GM15510 (cell line): ENCODE measurements around the gene MSH2.

ENCODE experiments used
- POLR2A ChIP-seq: IDR thresholded peaks from 3 replicates; pipeline ENCODE4 v1.6.1; 2011; ENCODE audit warnings: borderline replicate concordance; ENCODE audit not compliant: insufficient read length; ENCODE audit errors: extremely low read depth

MSH2 gene

DNA sequence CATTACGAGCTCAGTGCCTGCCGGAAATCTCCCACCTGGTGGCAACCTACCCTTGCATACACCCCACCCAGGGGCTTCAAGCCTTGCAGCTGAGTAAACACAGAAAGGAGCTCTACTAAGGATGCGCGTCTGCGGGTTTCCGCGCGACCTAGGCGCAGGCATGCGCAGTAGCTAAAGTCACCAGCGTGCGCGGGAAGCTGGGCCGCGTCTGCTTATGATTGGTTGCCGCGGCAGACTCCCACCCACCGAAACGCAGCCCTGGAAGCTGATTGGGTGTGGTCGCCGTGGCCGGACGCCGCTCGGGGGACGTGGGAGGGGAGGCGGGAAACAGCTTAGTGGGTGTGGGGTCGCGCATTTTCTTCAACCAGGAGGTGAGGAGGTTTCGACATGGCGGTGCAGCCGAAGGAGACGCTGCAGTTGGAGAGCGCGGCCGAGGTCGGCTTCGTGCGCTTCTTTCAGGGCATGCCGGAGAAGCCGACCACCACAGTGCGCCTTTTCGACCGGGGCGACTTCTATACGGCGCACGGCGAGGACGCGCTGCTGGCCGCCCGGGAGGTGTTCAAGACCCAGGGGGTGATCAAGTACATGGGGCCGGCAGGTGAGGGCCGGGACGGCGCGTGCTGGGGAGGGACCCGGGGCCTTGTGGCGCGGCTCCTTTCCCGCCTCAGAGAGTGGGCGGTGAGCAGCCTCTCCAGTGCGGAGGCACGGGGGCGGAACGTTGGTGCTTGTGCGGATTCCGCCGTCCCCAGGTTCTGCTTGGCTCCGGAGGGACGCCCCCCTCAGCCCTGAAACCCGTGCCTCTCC, at the start of gene MSH2:
Gene MSH2, plus strand, starts transcription at position 352 of the 804 bp plus-strand sequence. Its CDS starts 36 bp downstream, at position 388.
- peak; percentile 72 for TF ChIP-seq POLR2A

DNA sequence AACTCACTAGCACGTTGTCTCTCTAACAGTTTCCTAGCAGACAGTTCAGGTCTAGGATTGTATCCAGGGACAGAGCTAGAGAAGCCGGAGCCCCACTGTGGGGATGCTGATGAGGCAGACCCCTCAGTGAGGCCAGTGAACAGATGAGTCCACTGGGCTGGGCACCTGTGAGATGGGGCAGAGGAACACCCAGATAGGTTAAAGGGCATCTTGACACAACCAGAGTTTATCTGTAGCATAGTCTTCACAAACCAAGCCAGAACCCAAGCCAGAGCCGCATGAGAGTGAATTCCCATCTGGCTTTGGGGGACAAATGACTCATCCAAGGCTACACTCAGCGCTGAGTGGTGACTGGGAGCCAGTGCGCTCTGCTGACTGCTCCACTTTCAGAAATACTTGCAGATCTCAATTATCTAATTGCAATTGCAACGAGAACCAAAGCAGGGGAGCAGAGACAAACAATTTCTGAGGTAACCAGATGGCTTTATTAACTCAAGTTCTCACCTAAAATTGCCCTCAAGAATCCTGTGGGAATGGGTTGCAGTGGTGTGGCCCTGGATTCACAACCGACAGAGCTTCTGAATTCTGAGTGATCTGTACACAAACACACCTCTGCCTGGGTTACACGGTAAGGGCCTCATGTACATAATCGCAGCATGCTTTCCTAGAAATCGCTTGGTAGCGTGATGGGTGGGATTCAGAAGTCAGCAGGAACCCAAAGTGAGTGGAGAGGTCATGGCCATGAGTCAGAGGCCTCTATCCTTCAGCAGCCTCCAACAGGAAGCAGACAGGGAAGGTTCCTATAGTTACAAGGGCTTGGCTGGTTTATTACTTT, 48.7 kb upstream of the MSH2 start:
- no peak for TF ChIP-seq POLR2A

DNA sequence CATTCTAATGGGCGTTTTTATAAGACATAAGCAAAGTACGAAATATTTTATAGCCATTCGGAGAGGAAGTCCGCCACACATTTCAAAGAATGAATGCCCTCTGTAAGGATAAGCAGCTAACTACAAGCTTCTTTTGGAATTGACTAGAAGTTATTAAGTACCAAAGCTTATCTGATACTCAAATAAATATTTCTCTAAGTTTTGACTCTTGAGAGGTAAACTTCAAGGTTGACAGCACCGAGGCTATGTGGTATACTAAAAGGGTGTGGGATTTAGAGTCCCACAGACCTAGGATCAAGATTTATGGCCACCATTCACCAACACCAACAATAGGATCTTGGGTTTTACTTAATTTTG, 48.1 kb upstream of the MSH2 start:
- no peak for TF ChIP-seq POLR2A

DNA sequence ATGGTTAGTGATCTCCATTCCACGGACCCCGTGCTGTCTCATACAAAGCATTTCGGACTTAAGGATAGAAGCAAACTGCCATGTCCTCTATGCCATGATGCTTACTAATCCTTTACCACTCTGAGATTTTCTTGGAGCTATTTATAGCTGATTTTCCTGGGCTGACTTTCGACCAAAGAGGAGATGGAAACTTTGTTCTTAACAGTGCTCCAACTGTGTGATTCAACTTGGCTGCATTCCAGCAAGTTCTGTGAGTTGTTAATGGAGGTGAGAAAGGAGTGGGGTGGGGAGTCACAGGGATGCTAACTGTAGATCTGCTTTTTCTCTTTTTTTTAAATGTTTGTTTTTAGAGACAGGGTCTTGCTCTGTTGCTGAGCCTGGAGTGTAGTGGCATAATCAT, 45.5 kb upstream of the MSH2 start:
- TF ChIP-seq POLR2A = no peak

DNA sequence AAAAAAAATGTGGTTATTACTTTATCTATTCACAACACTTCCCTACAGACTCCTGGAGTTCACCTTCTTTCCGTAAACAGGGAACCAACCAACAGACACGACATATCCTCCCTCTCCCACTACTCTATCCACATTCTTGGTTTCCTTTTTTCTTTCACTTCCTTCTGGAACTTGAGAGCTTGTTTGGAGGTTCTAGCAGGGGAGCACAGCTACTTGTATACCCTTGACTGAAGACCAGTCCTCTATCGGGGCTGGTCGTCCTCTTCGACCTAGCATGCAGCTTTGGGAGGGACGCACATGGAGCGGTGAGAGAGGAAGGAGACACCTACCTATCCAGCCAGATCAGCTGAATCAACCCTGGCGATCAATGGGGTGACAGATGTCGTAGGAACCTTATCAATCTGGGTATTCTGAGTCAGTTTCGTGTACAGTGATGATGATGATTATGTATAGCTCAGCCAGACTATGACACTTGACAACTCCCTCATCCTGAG, 43.5 kb upstream of the MSH2 start:
- no peak for TF ChIP-seq POLR2A

- no peak for TF ChIP-seq POLR2A
Measured at GRCh38 chr2:47360283-47360682, 42.7 kb upstream of the MSH2 start.

GRCh38 chr2:47360927-47361326, 42.0 kb upstream of the MSH2 start:
- no peak for TF ChIP-seq POLR2A

DNA sequence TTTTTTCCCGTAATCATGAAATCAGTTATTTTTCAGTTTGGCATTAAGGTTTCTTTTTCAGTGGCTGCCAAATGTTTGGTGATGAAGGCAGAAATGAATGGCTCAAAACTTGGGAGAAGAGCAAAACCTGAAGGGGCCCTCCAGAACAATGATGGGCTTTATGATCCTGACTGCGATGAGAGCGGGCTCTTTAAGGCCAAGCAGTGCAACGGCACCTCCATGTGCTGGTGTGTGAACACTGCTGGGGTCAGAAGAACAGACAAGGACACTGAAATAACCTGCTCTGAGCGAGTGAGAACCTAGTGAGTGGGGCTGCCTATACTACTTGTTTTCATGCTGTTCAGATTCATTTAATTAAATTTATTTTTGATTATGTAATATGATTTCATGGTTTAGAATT, 29.2 kb upstream of the MSH2 start:
- no peak for TF ChIP-seq POLR2A

DNA sequence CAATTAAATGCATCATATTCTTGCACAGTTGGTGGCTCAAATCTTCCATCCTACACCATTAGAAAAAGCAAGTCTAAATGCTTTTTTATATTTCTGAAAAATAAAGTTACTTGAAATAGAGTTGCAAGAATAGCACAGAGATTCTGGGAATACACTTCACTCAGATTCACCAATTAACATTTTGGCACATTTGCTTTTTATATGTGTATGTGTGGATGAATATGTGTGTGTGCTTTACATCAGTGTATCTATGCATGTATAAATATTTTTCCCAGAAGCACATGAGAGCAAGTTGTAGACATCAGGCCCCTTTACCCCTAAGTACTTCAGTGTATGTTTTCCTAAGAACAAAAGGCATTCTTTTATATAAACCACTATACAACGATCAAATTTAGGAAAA, 27.6 kb upstream of the MSH2 start:
- TF ChIP-seq POLR2A = no peak

DNA sequence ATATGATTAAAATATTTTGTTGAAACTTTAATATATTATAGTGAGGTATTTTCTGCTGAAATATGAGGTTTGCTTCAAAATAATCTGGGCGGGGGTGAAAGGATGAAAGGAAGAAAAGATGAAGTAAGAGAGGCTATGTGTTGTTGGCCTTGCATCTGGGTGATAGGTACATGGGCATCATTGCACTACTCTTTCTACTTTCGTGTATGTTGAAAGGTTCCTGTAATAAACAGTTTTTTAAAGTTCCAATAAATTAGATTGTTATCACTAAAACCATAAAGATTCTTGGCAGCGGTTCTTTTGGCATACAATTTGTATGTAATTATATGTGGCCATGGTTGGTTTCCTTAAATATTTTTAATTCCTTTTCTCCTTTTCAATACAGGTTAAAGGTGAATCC, 23.6 kb upstream of the MSH2 start:
- TF ChIP-seq POLR2A = no peak

- no peak for TF ChIP-seq POLR2A
Measured at GRCh38 chr2:47381408-47381807, 21.5 kb upstream of the MSH2 start.

DNA sequence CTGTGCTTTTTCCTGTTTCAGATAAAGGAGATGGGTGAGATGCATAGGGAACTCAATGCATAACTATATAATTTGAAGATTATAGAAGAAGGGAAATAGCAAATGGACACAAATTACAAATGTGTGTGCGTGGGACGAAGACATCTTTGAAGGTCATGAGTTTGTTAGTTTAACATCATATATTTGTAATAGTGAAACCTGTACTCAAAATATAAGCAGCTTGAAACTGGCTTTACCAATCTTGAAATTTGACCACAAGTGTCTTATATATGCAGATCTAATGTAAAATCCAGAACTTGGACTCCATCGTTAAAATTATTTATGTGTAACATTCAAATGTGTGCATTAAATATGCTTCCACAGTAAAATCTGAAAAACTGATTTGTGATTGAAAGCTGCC, 16.4 kb upstream of the MSH2 start:
- no peak for TF ChIP-seq POLR2A

- TF ChIP-seq POLR2A = no peak
Measured at GRCh38 chr2:47388888-47389287, 14.1 kb upstream of the MSH2 start.

DNA sequence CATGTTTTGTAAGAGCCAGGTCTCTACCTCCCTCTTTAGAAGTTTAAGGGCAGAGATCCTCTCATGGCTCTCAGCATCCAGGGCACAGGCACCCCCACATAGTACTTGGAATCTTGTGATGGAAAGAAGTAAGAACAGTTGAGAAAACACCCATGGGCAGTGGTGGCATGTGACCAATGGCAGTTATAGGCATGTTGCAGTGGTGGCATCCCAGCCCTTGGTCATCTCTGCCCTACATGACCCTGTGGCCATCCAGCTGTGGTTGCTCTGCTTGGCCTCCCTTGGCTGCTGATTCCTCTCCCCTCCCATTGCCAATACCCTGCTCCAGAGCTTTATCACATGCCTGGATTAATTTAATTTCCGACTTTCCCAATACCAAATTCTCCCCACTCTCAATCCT, 13.3 kb upstream of the MSH2 start:
- TF ChIP-seq POLR2A = no peak

DNA sequence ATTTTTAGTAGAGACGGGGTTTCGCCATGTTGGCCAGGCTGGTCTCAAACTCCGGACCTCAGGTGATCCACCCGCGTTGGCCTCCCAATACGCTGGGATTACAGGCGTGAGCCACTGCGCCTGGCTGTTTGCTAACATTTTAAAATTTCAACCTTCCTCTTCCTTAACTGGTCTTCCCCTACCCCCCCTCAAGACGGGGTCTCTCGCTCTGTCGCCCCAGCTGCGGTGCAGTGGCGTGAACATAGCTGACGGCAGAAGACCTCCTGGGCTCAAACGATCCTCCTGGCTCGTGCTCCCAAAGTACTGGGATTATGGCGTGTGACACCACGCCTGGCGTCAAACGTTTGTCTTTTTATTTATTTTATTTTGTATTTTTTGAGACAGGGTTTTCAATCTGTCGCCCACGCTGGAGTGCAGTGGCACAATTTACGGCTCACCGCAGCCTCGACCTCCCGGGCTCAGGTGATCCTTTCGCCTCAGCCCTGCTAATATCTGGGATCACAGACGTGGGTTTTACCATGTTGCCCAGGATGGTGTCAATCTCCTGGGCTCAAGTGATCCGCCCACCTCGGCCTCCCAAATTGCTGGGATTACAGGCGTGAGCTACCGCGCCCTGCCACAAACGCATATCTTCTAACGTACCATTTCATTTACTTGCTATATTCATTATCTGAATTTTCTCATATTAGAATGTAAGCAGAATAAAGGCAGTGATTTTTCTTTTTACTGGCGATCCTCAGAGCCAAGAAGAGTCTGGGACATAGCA, 984 bp upstream of the MSH2 start:
- TF ChIP-seq POLR2A = no peak
